Hindlimb muscle (tissue), 1 donor: ENCODE data around the gene DNAJC22. TPM values are rescaled to one million over a fixed set of nuclear protein-coding genes. Genes with fewer than 3 reads are reported as not detected.
"Not testable (repeated sequence)": the region's sequence is repeated elsewhere in the genome, so short reads cannot be mapped to it uniquely, and the experiment has no call there.

ENCODE experiments used
- DNase-seq: peaks from one replicate; pipeline ENCODE4 v3.0.0-alpha.2; 2013
- polyA plus RNA-seq: library from polyadenylated mRNA; unstranded; fragments of 120-200 nt; gene quantifications from one replicate; pipeline ENCODE4 v1.2.1, GENCODE V29; 2013; ENCODE audit not compliant: insufficient read length

The DNAJC22 gene
- polyA plus RNA-seq, 1 donor: 0.39 TPM

DNA sequence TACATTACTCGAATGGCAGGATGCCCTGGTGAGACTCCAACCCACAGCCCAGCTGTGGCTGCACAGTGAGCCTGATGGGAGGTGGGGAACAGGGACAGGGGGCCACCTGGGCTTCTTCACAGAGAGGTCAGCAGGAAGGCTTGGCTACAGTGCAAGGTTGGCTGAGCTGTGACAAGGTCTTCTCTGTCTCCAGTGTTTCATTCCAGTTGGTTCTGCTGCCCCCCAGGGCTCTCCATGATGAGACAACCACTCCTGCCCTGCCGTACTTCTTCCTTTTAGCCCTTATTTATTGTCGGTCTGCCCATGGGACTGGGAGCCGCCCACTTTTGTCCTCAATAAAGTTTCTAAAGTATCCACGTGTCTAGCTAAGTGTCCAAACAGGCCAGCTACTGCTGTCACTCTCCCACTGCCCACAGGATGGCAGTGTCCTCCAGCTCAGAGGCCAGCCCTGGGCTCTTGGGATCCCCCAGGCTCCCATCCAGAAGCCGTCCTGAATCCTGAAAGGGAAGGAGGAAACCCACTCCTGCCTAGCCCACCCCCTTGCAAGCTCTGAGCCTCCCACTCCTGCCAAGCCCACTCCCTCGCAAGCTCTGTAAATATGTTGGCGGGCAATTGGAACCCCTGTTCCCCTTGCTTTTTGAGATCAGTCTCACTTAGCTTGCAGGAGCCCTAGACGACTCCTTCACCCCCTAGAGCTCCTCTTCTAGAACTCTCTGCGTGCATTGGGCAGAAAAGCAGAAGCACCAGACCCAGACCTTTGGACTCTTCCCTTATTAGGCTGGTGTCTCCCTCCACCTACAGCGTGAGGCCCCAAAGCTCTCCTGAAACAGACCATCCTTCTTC, 15.1 kb upstream of the DNAJC22 start:
- peak; percentile 78 for DNase-seq

- no peak for DNase-seq
These were observed 14.2 kb upstream of the DNAJC22 start for GRCh38 chr12:49332441-49332861.

- DNase-seq: no peak
These were observed 13.8 kb upstream of the DNAJC22 start for GRCh38 chr12:49332891-49333371.

GRCh38 chr12:49333778-49334177, 12.9 kb upstream of the DNAJC22 start:
- DNase-seq: not testable (repeated sequence)

- no peak for DNase-seq
These were observed 12.5 kb upstream of the DNAJC22 start for GRCh38 chr12:49334226-49334625.

- no peak for DNase-seq
These were observed 12.0 kb upstream of the DNAJC22 start for GRCh38 chr12:49334681-49335080.

- DNase-seq: no peak
These were observed 11.4 kb upstream of the DNAJC22 start for GRCh38 chr12:49335118-49335954.

DNA sequence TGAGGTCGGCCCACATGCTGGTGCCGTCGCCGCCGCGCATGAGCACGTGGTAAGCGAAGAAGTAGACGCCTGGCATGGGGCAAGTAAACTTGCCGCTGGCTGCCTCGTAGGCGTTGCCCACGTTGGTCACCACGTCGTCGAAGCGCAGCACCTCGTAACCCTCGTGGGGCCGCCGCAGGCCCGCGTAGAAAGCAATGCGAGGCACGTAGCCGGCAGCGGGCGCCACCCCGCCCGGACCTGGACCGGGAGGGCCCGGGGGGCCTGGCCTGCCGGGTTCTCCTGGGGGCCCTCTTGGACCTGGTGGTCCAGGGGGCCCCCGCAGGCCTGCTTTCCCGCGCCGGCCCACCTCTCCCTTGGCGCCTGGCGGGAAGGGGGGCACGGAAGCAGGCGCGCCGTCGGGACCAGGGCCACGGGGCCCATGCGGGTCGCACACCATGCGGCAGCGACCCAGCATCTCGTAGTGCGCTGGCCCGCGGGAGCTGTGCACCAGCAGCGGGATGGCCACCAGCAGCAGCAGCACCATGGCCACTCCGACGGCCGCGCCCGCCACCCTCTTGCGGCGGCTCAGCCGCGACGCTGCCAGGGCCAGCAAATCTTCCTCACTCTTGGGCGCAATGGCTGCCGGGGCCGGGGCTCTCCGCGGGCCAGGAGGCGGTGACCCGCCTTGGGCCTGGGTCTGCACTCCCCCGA, 10.6 kb upstream of the DNAJC22 start:
- DNase-seq: no peak

DNA sequence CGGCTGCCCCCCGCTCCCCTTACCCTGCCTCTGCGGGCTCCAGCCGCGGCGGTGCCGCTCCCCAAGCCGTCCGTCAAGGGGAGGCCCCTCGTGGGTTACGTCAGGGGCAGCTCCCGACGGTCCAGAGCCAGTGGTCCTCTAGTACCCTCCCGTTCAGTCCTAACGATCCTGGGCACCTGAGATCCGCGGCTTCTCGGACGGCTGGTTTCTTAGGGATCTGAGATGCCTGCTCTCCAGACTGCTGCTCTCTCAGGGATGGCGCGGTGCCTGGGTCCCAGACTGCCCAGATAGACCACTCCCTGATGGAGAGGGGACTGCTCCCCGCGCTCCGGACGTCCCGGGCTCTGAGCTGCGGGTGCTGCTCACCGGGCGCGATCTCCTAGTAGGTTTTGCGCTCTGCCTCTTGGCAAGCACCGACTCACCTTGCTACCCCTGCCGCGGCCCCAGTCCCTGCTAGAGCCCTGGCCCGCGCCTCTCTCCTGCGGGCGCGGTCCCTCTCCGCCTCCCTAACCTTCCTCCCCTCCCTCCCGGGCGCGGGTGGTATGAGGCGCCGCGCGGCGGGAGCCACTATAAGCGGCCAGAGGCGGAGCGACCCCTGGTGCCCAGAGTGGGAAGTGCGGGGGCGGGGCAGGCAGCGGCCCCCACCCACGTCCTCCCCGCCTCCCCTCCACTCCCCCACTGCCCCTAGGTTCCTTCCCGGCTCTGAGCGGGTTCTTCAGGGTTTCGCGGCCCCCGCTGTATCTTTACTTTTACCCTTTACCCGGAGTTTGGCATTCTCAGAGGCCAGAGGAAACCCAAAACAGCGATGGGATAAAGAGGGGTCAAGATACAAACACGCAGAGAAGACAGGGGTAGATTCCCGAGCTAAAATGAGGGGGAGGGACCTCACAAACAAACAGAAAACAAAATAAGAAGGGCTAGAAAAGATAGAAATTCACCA, 9.8 kb upstream of the DNAJC22 start, which contains the start of gene C1QL4:
C1QL4 (minus strand) TSS at position 544 of the 940 bp plus-strand sequence. CDS start 711 bp downstream, outside the sequence.
- DNase-seq: peak; percentile 75

GRCh38 chr12:49338830-49339463, 7.7 kb upstream of the DNAJC22 start:
- DNase-seq: no peak

GRCh38 chr12:49339464-49339861, 7.2 kb upstream of the DNAJC22 start:
- DNase-seq: no peak

DNA sequence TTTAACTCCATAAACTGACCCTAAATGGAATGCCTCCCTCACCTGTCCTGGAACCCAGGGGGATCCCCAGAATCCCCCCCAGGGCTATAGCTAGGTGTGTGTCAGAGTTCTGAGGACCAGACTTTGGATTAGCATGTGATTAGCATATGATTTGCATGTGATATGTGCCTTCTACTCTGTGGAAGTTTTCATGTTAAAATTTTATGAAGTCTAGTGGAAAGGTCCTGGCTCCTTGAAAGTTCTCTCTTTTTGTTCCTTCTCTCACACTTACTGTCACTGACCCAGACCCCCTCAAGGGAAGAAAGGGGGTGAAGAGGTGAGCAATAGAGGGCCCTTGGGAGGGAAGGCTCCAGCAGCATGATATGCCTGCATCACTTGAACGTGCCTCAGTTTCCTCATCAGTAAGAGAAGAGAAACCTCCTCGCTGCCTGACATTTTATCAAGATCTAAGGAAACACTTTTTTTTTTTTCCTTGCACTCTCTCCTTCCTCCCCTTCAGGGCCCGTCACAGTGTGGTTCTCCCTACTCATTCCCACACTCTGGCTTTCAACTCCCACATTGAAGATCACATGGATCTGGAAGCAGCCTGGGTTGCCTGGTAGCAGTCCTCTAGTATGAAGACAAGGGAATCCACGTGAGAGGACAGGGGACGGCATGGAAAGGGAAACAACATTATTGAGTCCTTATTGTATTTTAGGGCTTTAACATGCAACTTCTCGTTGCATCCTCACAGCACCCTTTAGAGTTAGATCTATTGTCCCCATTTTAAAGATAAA, 6.4 kb upstream of the DNAJC22 start:
- no peak for DNase-seq

GRCh38 chr12:49340971-49341776, 5.5 kb upstream of the DNAJC22 start:
- no peak for DNase-seq

GRCh38 chr12:49341777-49342065, 5.0 kb upstream of the DNAJC22 start:
- no peak for DNase-seq

GRCh38 chr12:49342066-49342913, 4.4 kb upstream of the DNAJC22 start:
- DNase-seq: peak; percentile 62

GRCh38 chr12:49342914-49343731, 3.6 kb upstream of the DNAJC22 start:
- no peak for DNase-seq

DNA sequence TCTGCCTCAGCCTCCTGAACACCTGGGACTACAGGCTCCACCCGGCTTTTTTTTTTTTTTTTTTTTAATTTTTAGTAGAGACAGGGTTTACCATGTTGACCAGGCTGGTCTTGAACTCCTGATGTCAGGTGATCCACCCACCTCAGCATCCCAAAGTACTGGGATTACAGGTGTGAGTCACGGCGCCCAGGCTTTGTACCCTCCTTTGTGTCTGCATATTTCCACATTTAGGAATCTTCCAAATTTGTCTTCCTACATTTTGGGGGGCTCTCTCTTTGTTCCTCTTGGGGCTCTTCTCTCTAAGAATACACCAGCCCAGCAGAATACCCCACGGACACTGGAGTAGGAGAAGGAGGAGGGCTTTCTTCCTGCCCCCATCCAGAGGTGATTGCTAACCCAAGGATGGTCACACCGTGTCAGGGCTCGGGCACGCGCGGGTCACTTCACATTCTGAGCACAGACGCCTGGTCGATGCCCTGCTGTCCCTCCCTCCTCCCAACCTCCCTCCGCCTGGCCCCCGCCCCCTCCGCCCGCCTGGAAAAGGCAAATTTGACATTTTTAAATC, 2.1 kb upstream of the DNAJC22 start:
- no peak for DNase-seq
